Astrocyte of the spinal cord (primary cell): ENCODE measurements around the gene ATP6V1A.

Experiments used
- DNase-seq: peaks from one replicate; pipeline ENCODE4 v3.0.0; 2011; ENCODE audit warnings: low read depth, low spot score
- H3K4me3 ChIP-seq: 2 replicates; pipeline ENCODE4 v1.5.1; 2011; ENCODE audit warnings: low read depth, mild to moderate bottlenecking, low read length, moderate library complexity
- in situ Hi-C: cut with HindIII; loops from 2 replicates; pipeline ENCODE4 v1.10.0; 2017; ENCODE audit warnings: low sequenced_read_pairs
- TF ChIP-seq, protein P1 (sequence below): IDR thresholded peaks from 2 replicates; pipeline ENCODE4 v1.5.1; 2012; ENCODE audit warnings: low read depth, mild to moderate bottlenecking, low read length, inconsistent platforms

ATP6V1A gene

GRCh38 chr3:113730550-113730949 lies 16.3 kb upstream of the ATP6V1A start:
- H3K4me3 ChIP-seq = no peak overlapping the region
- TF ChIP-seq, protein P1, sequence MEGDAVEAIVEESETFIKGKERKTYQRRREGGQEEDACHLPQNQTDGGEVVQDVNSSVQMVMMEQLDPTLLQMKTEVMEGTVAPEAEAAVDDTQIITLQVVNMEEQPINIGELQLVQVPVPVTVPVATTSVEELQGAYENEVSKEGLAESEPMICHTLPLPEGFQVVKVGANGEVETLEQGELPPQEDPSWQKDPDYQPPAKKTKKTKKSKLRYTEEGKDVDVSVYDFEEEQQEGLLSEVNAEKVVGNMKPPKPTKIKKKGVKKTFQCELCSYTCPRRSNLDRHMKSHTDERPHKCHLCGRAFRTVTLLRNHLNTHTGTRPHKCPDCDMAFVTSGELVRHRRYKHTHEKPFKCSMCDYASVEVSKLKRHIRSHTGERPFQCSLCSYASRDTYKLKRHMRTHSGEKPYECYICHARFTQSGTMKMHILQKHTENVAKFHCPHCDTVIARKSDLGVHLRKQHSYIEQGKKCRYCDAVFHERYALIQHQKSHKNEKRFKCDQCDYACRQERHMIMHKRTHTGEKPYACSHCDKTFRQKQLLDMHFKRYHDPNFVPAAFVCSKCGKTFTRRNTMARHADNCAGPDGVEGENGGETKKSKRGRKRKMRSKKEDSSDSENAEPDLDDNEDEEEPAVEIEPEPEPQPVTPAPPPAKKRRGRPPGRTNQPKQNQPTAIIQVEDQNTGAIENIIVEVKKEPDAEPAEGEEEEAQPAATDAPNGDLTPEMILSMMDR = no peak
- no peak for DNase-seq
- in situ Hi-C loops = no loop called here

DNA sequence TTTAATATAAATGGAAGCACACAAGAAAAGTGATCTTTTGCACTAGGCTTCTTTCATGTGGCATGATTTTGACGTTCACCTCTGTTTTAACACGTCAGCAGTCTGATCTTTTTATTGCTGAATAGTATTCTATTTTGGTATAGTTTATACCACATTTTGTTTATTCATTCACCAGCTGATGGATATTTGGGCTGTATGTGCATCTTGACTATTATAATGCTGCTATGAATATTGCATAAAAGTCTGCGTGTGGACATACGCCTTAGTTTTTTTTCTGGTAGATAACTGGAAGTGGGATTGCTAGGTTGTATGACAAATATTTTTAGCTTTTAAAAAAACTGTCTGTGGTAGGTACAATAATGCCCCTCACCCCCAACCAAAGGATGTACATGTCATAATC lies 15.1 kb upstream of the ATP6V1A start:
- in situ Hi-C loops = no loop called here
- TF ChIP-seq, protein P1 = no peak
- DNase-seq = no peak
- no peak overlapping the region for H3K4me3 ChIP-seq

DNA sequence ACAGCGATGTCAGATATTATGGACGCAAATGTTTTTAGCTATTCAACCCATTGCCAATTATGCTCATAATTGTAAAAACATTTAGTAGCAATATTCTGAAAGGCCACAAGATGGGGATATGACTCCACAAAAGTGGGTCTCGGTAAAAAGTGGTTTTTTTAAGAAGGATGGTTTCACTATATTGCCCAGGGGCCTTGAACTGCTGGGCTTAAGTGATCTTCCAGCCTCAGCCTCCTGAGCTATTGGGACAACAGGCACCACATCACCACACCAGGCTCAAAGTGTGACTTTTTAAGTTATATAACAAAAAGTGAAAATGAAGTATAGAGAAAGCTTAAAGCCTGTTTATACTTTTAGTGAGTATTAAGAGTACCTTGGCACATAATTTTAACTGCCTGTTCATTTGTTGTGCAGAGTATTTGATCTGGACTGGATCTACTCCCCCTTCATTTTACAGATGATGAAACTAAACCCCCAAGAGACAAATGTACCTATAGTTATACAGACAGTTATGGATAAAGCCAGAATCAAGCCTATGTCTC lies 10.2 kb upstream of the ATP6V1A start:
- peak; percentile 78 for DNase-seq
- H3K4me3 ChIP-seq = no peak overlapping the region
- TF ChIP-seq, protein P1 = peak; percentile 46
- in situ Hi-C loops = no loop called here

- in situ Hi-C loops = no loop called here
- TF ChIP-seq, protein P1 = no peak
- DNase-seq = no peak
- H3K4me3 ChIP-seq = no peak overlapping the region
These were observed 5.7 kb upstream of the ATP6V1A start for GRCh38 chr3:113741086-113741485.

- DNase-seq = no peak
- in situ Hi-C loops = no loop called here
- TF ChIP-seq, protein P1 = no peak
- no peak overlapping the region for H3K4me3 ChIP-seq
These were observed 5.2 kb upstream of the ATP6V1A start for GRCh38 chr3:113741620-113742019.

GRCh38 chr3:113743006-113743630 lies 3.7 kb upstream of the ATP6V1A start:
- TF ChIP-seq, protein P1 = no peak
- no peak overlapping the region for H3K4me3 ChIP-seq
- in situ Hi-C loops = no loop called here
- DNase-seq = no peak
